ENCODE measurements around the gene ZCCHC24.
A peak's percentile ranks its signal among the peaks of the same experiment; 100 is the strongest.

The ZCCHC24 gene

GRCh38 chr10:79384773-79385391 is 60.5 kb downstream of the ZCCHC24 start:
- no peak for DNase-seq (ENCODE audit: low read depth in 2 of 2)

- DNase-seq (ENCODE audit: low read depth in 2 of 2): no peak
Measured at GRCh38 chr10:79383974-79384606, 61.3 kb downstream of the ZCCHC24 start.

- DNase-seq (ENCODE audit: low read depth in 2 of 2): no peak
Measured at GRCh38 chr10:79382491-79382941, 62.9 kb downstream of the ZCCHC24 start.

GRCh38 chr10:79381804-79382221 is 63.6 kb downstream of the ZCCHC24 start:
- no peak for DNase-seq (ENCODE audit: low read depth in 2 of 2)

GRCh38 chr10:79380946-79381721 is 64.3 kb downstream of the ZCCHC24 start:
- DNase-seq (ENCODE audit: low read depth in 2 of 2): no peak

- no peak for DNase-seq (ENCODE audit: low read depth in 2 of 2)
Measured at GRCh38 chr10:79380125-79380945, 65.1 kb downstream of the ZCCHC24 start.

- DNase-seq (ENCODE audit: low read depth in 2 of 2): no peak
Measured at GRCh38 chr10:79379512-79380124, 65.8 kb downstream of the ZCCHC24 start.

- DNase-seq (ENCODE audit: low read depth in 2 of 2): no peak
Measured at GRCh38 chr10:79378647-79379511, 66.5 kb downstream of the ZCCHC24 start.

GRCh38 chr10:79378383-79378646 is 67.1 kb downstream of the ZCCHC24 start:
- DNase-seq (ENCODE audit: low read depth in 2 of 2): no peak

GRCh38 chr10:79377557-79378382 is 67.7 kb downstream of the ZCCHC24 start:
- DNase-seq (ENCODE audit: low read depth in 2 of 2): no peak

- no peak for DNase-seq (ENCODE audit: low read depth in 2 of 2)
Measured at GRCh38 chr10:79376751-79377556, 68.5 kb downstream of the ZCCHC24 start.

- DNase-seq (ENCODE audit: low read depth in 2 of 2): no peak
Measured at GRCh38 chr10:79376078-79376628, 69.3 kb downstream of the ZCCHC24 start.

- no peak for DNase-seq (ENCODE audit: low read depth in 2 of 2)
Measured at GRCh38 chr10:79375321-79376077, 69.9 kb downstream of the ZCCHC24 start.

- peak; percentile 36 to 57 for DNase-seq (ENCODE audit: low read depth in 2 of 2)
Measured at GRCh38 chr10:79374312-79375191, 70.9 kb downstream of the ZCCHC24 start.

- DNase-seq (ENCODE audit: low read depth in 2 of 2): no peak
Measured at GRCh38 chr10:79372871-79373270, 72.6 kb downstream of the ZCCHC24 start.

- no peak for DNase-seq (ENCODE audit: low read depth in 2 of 2)
Measured at GRCh38 chr10:79367426-79368189, 77.8 kb downstream of the ZCCHC24 start.
